ENCODE results near the gene GMDS. TPM values are rescaled to one million over a fixed set of nuclear protein-coding genes. Genes with fewer than 3 reads are reported as not detected.

The GMDS gene
- total and polyA plus RNA-seq, 2 of the 8 experiments (the other 6 are each of a cell fraction or from before 2014, with no cell fraction given), result 16.8 to 50.0 TPM

- 90% methylated on average over 5 of the region's 5 CpGs; no CpG with 5 or more reads in 1 of the 2 experiments for WGBS, 2 experiments (ENCODE audit: extremely low coverage in 1 of 2, insufficient coverage in 1 of 2, insufficient read length in 1 of 2, insufficient replicate concordance in 2 of 2, low coverage in 1 of 2, low lambda C conversion rate in 2 of 2, missing lambda C conversion rate in 1 of 2)
- H3K27ac ChIP-seq (ENCODE audit: low read depth, low read length), result no peak overlapping the region
- no peak for TF ChIP-seq ZNF274 (IDR thresholded peaks at IDR 0.05; ENCODE audit: borderline replicate concordance, extremely low read depth, low read length)
- TF ChIP-seq PHF8 (conservative IDR thresholded peaks at IDR 0.05; ENCODE audit: low read depth, low read length), result no peak
- no peak for TF ChIP-seq TAF1 (IDR thresholded peaks at IDR 0.05; ENCODE audit: low read depth, low read length)
- TF ChIP-seq BCL11A (IDR thresholded peaks at IDR 0.05; ENCODE audit: low read depth in 2 of 2, low read length in 2 of 2), result no peak
- TF ChIP-seq CEBPB (IDR thresholded peaks at IDR 0.05; ENCODE audit: low read depth, low read length), result no peak
- no peak for TF ChIP-seq MAX (IDR thresholded peaks at IDR 0.05)
- TF ChIP-seq TBP (IDR thresholded peaks at IDR 0.05; ENCODE audit: low read depth, low read length), result no peak
- no peak for TF ChIP-seq TAF7 (optimal IDR thresholded peaks at IDR 0.05; ENCODE audit: borderline replicate concordance, low read depth, low read length)
- no peak for TF ChIP-seq SIN3A (conservative IDR thresholded peaks at IDR 0.05 in 1 of 2, IDR thresholded peaks at IDR 0.05 in 1 of 2; ENCODE audit: low read depth in 1 of 2, low read length in 2 of 2)
- TF ChIP-seq CBX8 (IDR thresholded peaks at IDR 0.05; ENCODE audit: borderline replicate concordance, low read depth, low read length), result no peak
- no peak for TF ChIP-seq SRF (IDR thresholded peaks at IDR 0.05; ENCODE audit: low read depth, low read length)
- no peak for TF ChIP-seq RFX5 (IDR thresholded peaks at IDR 0.05; ENCODE audit: borderline replicate concordance, low read depth, low read length)
- no peak for TF ChIP-seq E2F6 (IDR thresholded peaks at IDR 0.05)
- no peak for TF ChIP-seq ATF3 (IDR thresholded peaks at IDR 0.05; ENCODE audit: insufficient read depth, low read depth, low read length)
These were observed 142.4 kb downstream of the GMDS start for GRCh38 chr6:2102966-2103365.

More at GRCh38 chr6:2102966-2103365, 142.4 kb downstream of the GMDS start:
- no peak overlapping the region for H3K14ac ChIP-seq (ENCODE audit: insufficient read length)
- H4K5ac ChIP-seq (ENCODE audit: insufficient read length, low read depth, low read length), result no peak overlapping the region
- CTCF ChIA-PET (ENCODE audit: partially characterized antibody), result no interaction called here
- no peak overlapping the region for H2AK5ac ChIP-seq (ENCODE audit: low read depth, low read length)
- H4K91ac ChIP-seq (replicated peaks; ENCODE audit: insufficient read length, low read length), result no peak overlapping the region
- H2BK15ac ChIP-seq (ENCODE audit: low read length), result no peak overlapping the region
- no peak overlapping the region for H3K9ac ChIP-seq (replicated peaks in 1 of 4; ENCODE audit: extremely low read depth in 1 of 4, low read depth in 3 of 4, low read length in 3 of 4)
- H3K4ac ChIP-seq (replicated peaks; ENCODE audit: insufficient read length, low read depth, low read length), result no peak overlapping the region
- POLR2A ChIA-PET (ENCODE audit: partially characterized antibody), result no interaction called here
- no peak overlapping the region for H2AFZ ChIP-seq (ENCODE audit: low read length)
- no peak overlapping the region for H2BK120ac ChIP-seq (replicated peaks; ENCODE audit: low read depth, low read length)
- no peak overlapping the region for H2BK5ac ChIP-seq (ENCODE audit: low read depth, low read length)
- H3K4me1 ChIP-seq (replicated peaks in 1 of 4; ENCODE audit: control insufficient read depth in 3 of 4, insufficient read depth in 4 of 4, low read length in 3 of 4), result no peaks in the 10 kb centered on the region
- no peak overlapping the region for H3K4me3 ChIP-seq (ENCODE audit: extremely low read depth in 1 of 4, insufficient read depth in 2 of 4, low read depth in 3 of 4, low read length in 4 of 4)
- no peaks in the 10 kb centered on the region for H3K27me3 ChIP-seq (replicated peaks in 1 of 4; ENCODE audit: control insufficient read depth in 3 of 4, extremely low read depth in 1 of 4, insufficient read depth in 3 of 4, low read length in 3 of 4)
- H3K56ac ChIP-seq (replicated peaks; ENCODE audit: insufficient read length, low read depth, low read length), result no peak overlapping the region
- H3K23ac ChIP-seq (ENCODE audit: insufficient read length), result no peak overlapping the region
- H4K20me1 ChIP-seq (replicated peaks in 1 of 2; ENCODE audit: control insufficient read depth in 1 of 2, insufficient read depth in 2 of 2, low read length in 2 of 2), result no peaks in the 10 kb centered on the region
- H3K9me3 ChIP-seq (ENCODE audit: insufficient read depth in 2 of 2, low read depth in 1 of 2, low read length in 1 of 2), result no peaks in the 10 kb centered on the region
- H3K79me2 ChIP-seq (ENCODE audit: control insufficient read depth in 1 of 2, insufficient read depth in 2 of 2, low read length in 2 of 2), result no peaks in the 10 kb centered on the region
- no peak overlapping the region for H3K18ac ChIP-seq (ENCODE audit: extremely low read depth, low read length)
- no peak overlapping the region for H2BK12ac ChIP-seq (ENCODE audit: low read depth, low read length)
- DNase-seq (ENCODE audit: low read depth in 1 of 2, low spot score in 2 of 2), result no peak
- no peaks in the 10 kb centered on the region for H3K79me1 ChIP-seq (ENCODE audit: low read depth, low read length)
- no peaks in the 10 kb centered on the region for H3K23me2 ChIP-seq (ENCODE audit: low read depth, low read length)
- no peak overlapping the region for H2BK20ac ChIP-seq (ENCODE audit: low read length)
- FAIRE-seq, result no peak
- no peak overlapping the region for H4K8ac ChIP-seq (ENCODE audit: extremely low read depth, insufficient read depth, low read length)
- no peaks in the 10 kb centered on the region; a peak in 1 of 8 replicates for H3K36me3 ChIP-seq (ENCODE audit: control insufficient read depth in 2 of 4, insufficient read depth in 4 of 4, low read length in 3 of 4)
- no peak overlapping the region for H3K4me2 ChIP-seq (ENCODE audit: insufficient read depth in 1 of 2, low read depth in 2 of 2, low read length in 2 of 2)
